CMK (cell line): Measurements from ENCODE around the gene GTF3C2.
"Not testable (repeated sequence)": the region's sequence is repeated elsewhere in the genome, so short reads cannot be mapped to it uniquely, and the experiment has no call there.

ENCODE experiments used
- DNase-seq: peaks from one replicate; pipeline ENCODE4 v3.0.0-alpha.2; 2010; ENCODE audit warnings: low read depth

GTF3C2 gene

GRCh38 chr2:27373567-27373966 lies 17.0 kb upstream of the GTF3C2 start:
- no peak for DNase-seq

GRCh38 chr2:27372937-27373336 lies 16.4 kb upstream of the GTF3C2 start:
- no peak for DNase-seq

DNA sequence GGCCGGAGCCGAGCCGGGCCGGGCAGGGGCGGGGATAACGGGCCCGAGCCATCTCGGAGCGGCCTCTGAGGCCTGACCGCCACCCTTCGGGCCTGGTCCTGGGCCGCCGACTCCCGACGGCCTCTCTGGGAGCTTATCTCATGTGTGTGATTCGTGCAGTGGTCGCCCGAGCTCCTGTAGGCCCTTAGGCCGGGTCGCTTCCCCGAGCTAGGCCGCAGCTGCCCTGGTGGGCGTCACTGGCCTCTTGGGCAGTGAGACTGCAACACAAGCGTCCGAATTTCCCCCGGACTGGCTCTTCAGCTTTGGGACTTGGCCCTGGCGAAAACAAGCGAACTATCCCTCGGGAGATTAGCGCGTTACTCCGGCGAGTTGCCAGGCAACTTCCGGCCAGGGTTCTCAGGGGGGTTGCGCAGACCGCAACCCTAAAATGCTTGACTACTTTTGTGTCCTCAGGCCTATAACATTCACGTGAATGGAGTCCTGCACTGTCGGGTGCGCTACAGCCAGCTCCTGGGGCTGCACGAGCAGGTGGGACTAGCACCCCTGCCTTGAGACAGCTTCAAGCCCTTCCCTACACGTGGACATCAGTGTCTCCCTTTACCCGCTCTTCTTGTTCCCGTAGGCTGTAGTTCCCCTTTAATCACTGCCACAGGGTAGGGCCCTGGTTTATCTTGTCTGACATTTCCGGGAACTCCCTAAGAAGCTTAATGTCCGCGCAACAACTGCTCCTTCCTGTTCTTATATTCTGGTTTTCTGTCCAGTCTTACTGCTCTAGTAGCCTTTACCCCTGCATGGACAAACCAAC lies 14.5 kb upstream of the GTF3C2 start:
- peak; percentile 67 for DNase-seq

- peak; percentile 99 for DNase-seq
These were observed 13.7 kb upstream of the GTF3C2 start, which contains the start of the genes EIF2B4 and SNX17 for GRCh38 chr2:27370026-27370815. Gene EIF2B4 (minus strand): TSS chr2:27370338. CDS start chr2:27370314, 24 bp downstream. Gene SNX17 (plus strand): TSS chr2:27370616. CDS start chr2:27370744, 128 bp downstream.

- no peak for DNase-seq
These were observed 13.0 kb upstream of the GTF3C2 start for GRCh38 chr2:27369471-27370025.

DNA sequence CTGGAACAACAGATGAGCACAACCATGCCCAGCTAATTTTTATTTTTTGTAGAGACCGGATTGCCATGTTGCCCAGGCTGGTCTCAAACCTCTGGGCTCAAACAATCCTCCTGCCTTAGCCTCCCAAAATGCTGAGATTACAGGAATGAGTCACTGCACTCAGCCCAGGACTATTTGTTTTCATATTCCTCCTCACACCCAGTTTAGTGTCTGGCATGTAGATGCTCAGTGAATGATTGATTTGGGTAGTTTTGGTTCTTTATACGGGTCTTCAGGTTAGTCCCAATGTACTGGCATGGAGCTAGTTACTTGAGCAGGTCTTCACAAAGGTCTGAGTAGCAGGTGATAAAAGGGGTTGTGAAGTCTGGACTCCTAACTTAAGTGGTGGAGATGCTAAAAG lies 7.4 kb upstream of the GTF3C2 start:
- no peak for DNase-seq

DNA sequence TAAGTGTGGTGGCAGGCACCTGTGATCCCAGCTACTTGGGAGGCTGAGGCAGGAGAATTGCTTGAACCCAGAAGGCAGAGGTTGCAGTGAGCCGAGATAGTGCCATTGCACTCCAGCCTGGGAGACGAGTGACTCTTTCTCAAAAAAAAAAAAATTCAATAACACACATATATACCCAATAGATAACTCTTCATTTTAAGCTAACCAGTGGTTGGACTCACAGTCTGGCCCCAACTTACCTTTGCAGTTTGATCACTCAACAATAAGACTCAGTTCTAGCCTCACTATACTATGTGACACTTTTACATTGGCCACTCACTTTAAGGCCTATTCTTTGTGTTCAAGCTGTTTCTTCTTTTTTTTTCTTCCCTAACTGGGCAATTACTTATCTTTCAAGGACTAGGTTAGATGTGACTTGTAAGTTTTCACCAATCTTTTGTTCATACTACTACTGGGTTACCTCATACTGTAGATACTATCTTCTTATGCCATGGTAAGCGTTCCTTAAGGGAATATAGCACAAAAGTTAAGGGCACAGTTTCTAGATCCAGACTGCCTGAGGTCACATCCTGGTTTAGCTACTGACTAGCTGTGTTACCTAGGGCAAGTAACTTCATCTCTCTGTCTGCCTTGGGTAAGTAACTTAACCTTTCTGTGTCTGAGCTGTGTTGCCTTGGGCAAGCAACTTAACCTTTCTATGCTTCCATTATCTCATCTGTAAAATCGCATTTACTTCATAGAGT lies 6.3 kb upstream of the GTF3C2 start:
- no peak for DNase-seq

GRCh38 chr2:27356056-27356381 lies 545 bp downstream of the GTF3C2 start:
- no peak for DNase-seq

GRCh38 chr2:27354597-27354927 lies 2.0 kb downstream of the GTF3C2 start:
- no peak for DNase-seq

GRCh38 chr2:27353762-27354596 lies 2.6 kb downstream of the GTF3C2 start:
- DNase-seq = no peak

DNA sequence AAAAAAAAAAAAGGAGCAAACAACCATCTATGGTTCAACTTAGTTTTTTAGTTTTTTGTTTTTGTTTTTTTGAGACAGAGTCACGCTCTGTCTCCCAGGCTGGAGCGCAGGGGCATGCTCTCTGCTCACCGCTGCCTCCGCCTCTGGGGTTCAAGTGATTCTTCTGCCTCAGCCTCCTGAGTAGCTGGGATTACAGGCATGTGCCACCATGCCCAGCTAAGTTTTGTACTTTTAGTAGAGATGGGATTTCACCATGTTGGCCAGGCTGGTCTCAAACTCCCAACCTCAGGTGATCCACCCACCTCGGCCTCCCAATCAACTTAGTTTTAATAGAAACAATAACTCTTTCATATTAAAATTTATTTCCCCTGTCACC lies 3.2 kb downstream of the GTF3C2 start:
- DNase-seq = not testable (repeated sequence)

DNA sequence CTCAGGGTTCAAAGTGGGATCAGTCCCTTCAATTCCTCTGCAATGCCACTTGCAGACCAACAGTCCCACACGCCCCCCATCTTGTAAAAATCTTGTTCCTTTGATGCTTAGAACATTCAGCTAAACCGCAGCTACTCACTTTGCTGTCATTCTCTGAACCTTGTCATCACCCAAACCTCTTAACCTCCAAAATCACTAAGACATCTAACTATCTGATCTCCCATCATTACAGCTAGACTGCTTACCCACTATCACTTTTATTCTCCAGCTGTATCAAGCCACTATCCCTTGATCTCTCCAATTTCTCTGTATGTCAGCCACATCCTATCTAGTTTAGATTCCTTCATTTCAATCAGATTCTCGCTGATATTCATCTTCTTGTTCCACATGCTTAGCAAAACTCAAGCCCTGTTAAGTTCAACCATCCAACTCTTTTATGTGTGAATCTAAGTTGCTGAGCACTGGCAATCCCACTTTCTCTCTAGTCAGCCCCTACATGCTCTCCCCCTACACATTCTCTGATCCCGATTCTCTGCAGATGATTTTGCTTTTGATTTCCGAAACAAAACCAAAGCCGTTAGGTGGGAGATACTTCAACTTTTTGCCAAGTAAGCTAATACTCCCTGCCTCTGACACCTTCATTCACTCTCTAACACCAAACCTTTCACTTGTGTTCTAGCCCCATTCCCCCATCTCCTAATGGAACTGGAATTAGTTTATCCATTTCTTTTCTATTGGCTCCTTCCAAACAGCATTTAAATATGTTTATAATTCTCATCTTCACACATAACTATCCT lies 4.6 kb downstream of the GTF3C2 start:
- no peak for DNase-seq

- DNase-seq = no peak
These were observed 6.4 kb downstream of the GTF3C2 start for GRCh38 chr2:27350106-27350693.

DNA sequence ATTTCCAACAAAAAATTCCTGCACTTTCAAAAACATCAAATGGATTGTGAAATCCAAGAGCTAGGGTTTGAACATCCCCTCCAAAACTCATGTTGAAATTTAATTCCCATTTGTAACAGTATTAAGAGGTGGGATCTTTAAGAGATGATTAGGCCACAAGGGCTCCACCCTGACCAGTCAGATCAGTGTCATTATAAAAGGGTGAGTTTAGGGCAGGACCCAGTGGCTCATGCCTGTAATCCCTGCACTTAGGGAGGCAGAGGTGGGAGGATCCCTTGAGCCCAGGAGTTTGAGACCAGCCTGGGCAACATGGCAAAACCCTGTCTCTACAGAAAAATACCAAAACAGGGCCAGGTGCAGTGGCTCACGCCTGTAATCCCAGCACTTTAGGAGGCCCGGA lies 8.9 kb downstream of the GTF3C2 start:
- no peak for DNase-seq

GRCh38 chr2:27336173-27336572 lies 20.4 kb downstream of the GTF3C2 start:
- no peak for DNase-seq

DNA sequence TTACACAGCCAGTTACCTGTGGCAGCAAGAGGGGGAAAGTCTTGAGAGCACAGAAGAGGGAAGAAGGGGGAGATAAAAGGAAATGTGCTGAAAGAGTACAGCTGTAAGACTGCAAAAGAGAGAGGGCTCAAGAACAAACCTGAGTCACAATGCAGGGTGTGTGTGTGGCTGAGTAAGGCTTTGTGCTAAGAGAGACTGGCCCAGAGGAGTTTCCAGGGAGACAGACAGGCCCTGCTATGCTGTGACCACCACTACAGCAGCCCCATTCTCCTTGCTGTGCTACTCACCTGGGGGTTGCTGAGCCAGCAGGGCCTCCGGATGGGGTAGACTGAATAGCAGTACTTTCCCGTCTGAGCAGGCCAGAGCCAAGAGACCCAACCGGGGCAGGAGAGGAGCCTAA lies 21.3 kb downstream of the GTF3C2 start:
- no peak for DNase-seq

- DNase-seq = no peak
These were observed 31.8 kb downstream of the GTF3C2 start for GRCh38 chr2:27324720-27325119.

DNA sequence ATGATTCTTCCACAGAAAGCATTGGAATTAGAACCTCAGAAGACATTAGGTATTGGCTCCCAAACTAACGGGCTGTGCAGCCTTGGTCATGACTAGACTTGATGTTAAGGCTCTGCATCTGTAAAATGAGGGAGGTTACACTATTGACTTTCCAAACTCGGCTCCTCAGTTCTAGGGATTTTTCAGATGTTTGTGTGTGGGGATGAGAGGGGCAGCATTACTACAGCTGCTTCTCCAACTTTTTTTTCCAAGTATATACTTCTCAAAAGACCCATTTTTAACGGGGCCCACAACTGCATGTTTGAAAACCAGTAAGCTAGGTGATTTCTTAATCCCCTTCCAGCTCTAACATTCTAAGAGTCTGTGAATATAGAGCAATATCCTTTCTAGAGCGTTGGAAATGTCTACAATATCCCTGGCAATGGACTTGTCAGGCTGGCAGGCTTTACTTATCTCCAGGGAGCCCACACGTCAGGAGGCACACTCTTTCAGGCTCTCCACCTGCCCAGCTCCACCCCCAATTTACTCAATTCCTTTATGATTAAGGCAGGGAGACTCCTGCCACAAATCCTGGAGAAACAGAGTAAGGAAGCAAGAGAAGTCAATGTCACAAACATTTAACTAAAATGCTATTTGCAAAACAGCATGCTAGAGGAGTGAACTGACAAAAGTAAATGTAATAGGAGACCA lies 32.8 kb downstream of the GTF3C2 start:
- DNase-seq = no peak

- DNase-seq = peak; percentile 86
These were observed 33.6 kb downstream of the GTF3C2 start, which contains the start of gene MPV17 for GRCh38 chr2:27322766-27323595. Gene MPV17 (minus strand): TSS chr2:27323097. CDS start chr2:27322517, 580 bp downstream.
